HTERT RPE-1 (cell line): Measurements from ENCODE around the gene CDKN3.
"Not testable (repeated sequence)": the region's sequence is repeated elsewhere in the genome, so short reads cannot be mapped to it uniquely, and the experiment has no call there.

Experiments used
- in situ Hi-C: fragments of 300-500 bp; cut with MboI; formaldehyde crosslinking; loops from 4 replicates; pipeline ENCODE4 v1.14.3; 2020; ENCODE audit warnings: low sequenced_read_pairs

Gene CDKN3

DNA sequence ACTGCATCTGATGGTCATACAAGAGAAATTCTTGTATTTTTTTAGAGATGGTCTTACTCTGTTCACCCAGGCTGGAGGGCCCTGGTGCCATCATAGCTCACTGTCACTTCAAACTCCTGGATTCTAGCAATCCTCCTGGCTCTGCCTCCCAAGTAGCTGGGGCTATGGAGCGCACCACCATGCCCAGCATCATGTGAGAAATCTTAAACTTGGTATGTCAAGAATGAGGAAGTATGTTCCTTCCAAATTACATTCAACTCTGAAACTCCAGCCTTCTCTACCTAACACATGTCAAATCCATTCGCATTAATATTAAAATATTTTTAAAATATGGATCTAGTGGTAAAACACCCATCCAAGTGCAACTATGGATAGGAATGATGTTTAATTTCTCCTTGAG, 27.5 kb upstream of the CDKN3 start:
- in situ Hi-C loops: no loop called here

GRCh38 chr14:54370323-54371198, 26.2 kb upstream of the CDKN3 start:
- in situ Hi-C loops: no loop called here

DNA sequence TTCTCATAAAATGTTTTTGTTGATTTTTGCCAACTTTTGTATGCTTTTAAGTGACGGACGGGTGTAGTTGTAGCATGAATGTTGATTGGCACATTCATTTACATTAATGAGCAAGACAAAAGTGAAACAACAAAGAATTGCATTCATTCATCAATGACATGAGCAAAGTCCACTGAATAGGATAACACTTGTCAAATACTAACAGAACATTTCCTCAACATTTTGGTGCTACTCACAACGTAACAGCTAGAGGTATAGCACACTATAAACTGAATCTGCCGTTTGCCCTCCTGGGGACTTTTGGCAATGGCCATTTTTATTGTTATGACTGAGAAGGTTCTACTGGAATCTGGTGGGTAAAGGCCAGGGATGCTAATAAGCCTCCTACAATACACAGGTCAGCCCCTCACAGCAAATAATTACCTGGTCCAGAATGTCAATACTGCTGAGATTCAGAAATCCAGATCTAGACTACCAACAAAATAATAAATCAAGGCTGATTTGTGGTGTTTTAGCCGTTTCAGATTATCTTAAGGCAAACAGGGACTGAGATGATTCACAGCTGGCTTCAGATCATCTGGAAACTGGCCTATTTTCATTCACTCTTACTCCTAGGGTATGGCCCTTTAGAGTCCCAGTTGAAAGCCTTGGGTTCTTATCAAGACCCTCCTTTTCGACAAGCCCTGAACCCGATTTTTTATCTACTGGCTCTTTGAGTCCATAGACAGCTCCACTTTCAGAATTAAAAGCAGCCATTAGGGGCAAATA, 22.5 kb upstream of the CDKN3 start:
- in situ Hi-C loops: no loop called here

GRCh38 chr14:54377501-54377900, 19.3 kb upstream of the CDKN3 start:
- in situ Hi-C loops: no loop called here

GRCh38 chr14:54378893-54379292, 17.9 kb upstream of the CDKN3 start:
- in situ Hi-C loops: not testable (repeated sequence)

DNA sequence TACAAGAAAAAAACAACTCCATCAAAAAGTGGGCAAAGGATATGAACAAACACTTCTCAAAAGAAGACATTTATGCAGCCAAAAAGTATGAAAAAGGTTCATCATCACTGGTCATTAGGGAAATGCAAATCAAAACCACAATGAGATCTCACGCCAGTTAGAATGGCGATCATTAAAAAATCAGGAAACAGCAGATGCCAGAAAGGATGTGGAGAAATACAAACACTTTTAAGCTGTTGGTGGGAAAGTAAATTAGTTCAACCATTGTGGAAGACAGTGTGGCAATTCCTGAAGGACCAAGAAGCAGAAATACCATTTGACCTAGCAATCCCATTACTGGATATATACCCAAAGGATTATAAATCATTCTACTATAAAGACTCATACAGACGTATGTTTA, 16.2 kb upstream of the CDKN3 start:
- in situ Hi-C loops: not testable (repeated sequence)

DNA sequence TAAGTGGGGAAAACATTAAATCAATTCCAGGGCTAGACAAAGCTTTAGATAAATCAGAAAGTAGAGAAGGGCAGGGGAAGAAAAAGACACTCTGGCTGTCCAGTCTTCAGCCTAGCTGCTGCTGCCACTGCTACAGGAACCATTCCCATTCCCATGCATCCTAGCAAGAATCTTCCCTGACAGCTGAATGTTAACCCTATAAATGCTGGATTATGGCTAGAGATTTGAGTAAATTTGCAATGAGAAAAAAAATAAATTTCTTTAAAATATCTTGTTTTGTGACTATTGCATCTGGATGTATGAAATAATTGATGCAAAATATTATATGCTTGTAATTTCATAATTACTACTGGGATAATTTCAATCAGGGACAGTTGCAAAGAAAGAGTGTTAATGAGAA, 15.0 kb upstream of the CDKN3 start:
- in situ Hi-C loops: no loop called here

GRCh38 chr14:54383835-54384234, 13.0 kb upstream of the CDKN3 start:
- in situ Hi-C loops: no loop called here

GRCh38 chr14:54385556-54385955, 11.3 kb upstream of the CDKN3 start:
- in situ Hi-C loops: no loop called here

DNA sequence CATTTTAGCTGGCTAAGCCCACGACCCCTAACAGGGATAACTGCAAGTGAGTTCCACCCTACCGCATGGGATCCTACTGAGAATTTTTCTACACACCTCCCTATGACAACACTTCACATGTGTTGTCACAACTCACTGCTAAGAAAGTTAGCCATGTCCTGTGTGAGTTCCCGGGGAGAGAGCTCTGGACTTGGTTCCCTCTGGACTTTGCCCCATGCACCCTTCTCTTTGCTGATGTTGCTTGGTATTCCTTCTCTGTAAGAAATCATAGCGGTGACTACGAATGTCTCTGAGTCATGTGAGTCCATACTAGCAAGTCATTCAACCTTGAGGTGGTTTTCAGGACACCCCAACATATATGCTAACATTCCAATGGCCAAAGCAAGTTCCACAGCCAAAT, 9.5 kb upstream of the CDKN3 start:
- in situ Hi-C loops: no loop called here

- in situ Hi-C loops: no loop called here
These were observed 4.5 kb upstream of the CDKN3 start for GRCh38 chr14:54392131-54392859.

GRCh38 chr14:54392986-54393884, 3.6 kb upstream of the CDKN3 start:
- in situ Hi-C loops: not testable (repeated sequence)

GRCh38 chr14:54394596-54394995, 2.2 kb upstream of the CDKN3 start:
- in situ Hi-C loops: no loop called here

- in situ Hi-C loops: no loop called here
These were observed 1.5 kb upstream of the CDKN3 start for GRCh38 chr14:54395284-54395683.

DNA sequence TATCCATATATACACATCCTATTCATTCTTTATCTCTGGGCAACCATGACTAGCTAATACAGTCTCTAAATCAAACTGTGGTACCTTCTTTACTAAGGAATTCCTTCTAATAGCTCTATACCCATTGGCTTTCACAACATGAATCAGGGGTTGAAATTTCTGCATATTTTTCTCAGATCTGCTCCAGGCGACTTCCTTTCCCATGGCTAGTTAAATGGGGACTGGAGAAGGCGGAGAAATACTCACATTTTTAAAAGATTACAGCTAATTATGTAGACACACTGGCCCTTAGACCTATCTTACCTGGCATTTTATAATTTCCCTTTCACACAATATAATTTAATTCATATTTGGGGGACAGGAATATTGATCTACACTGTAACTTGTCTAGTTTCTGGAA, 1.1 kb upstream of the CDKN3 start:
- in situ Hi-C loops: no loop called here

GRCh38 chr14:54396183-54396492, 669 bp upstream of the CDKN3 start:
- in situ Hi-C loops: no loop called here

DNA sequence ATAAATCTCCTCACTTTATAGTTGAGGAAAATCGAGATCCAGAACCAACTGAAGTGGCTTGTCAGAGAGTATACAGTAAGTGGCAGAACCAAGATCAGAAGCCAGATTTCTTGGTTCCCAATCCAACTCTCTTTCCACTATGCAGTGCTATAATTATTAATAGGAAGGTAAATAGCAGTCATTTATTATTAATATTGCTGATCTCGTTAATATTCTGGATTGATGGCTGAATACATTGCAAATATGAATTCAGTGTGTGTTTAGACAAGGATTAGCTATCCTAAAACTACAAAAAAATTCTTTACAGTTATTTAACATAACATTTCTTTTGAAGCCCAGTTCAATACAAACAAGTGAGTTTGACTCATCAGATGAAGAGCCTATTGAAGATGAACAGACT, 2.8 kb downstream of the CDKN3 start:
- in situ Hi-C loops: no loop called here

DNA sequence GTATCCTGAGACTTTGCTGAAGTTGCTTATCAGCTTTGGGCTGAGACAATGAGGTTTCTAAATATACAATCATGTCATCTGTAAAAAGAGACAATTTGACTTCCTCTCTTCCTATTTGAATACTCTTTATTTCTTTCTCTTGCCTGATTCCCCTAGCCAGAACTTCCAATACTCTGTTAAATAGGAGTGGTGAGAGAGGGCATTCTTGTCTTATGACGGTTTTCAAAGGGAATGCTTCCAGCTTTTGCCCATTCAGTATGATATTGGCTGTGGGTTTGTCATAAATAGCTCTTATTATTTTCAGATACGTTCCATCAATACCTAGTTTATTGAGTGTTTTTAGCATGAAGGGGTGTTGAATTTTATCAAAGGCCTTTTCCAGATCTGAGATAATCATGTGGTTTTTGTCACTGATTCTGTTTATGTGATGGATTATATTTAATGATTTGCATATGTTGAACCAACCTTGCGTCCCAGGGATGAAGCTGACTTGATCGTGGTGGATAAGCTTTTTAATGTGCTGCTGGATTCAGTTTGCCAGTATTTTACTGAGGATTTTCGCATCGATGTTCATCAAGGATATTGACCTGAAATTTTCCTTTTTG, 6.7 kb downstream of the CDKN3 start:
- in situ Hi-C loops: not testable (repeated sequence)

DNA sequence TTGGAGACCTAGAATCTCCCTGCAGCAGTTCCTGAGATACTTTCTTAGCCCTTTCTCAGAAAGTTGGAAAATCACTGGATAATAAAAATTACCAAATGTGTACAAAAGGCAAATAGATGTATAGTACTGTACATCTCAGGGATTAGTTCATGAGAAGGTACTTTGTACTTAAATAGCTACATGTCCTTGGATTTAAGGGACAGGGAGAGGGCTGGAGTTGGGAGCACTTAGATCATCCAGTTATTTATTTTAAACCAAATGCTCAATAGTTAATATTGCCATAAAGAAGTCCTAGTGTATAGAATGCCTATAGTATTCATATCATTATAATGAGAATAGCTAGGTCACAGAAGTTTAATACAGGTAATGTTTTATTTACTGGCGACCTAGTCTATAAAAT, 13.4 kb downstream of the CDKN3 start:
- in situ Hi-C loops: no loop called here

DNA sequence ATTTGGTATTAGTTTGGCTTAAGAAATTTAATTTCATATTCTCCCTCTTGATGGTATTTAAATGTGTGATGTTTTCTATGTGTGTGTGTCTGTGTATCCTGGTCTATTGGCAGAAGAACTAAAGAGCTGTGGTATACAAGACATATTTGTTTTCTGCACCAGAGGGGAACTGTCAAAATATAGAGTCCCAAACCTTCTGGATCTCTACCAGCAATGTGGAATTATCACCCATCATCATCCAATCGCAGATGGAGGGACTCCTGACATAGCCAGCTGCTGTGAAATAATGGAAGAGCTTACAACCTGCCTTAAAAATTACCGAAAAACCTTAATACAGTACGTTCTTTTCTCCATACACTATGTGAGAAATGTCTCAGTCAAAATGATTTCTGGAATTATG, 14.6 kb downstream of the CDKN3 start:
- in situ Hi-C loops: no loop called here
